ENCODE data around the gene SYPL2.

SYPL2 gene

GRCh38 chr1:109530457-109531087 is 64.2 kb downstream of the SYPL2 start:
- Histone ChIP-seq H3K27ac (no peak overlapping the region), H3K4me3 (no peak overlapping the region)
- TF ChIP-seq CTCF (IDR thresholded peaks at IDR 0.05), result no peak

DNA sequence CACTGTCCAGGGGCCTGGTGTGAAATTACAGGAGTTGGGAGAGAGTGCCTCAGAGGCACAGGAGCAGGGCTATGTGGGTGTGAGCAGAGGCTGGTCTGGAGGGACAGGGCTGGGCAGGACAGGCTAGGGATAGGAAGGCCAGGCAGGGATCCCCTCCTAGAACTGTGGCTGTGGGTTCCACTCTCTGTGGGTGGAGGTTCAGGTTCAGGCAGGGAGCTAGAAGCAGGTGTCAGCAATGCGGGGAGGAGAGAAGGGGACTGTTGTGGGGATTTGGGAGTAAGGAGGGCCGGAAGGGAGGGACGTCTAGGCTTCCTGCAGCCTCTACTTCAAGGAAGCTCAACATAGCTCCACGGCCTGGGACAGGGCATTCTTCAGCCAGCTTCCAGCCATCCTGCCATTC is 65.0 kb downstream of the SYPL2 start:
- no peak for TF ChIP-seq CTCF (IDR thresholded peaks at IDR 0.05)
- H3K4me3 ChIP-seq, result no peak overlapping the region
- DNase-seq (ENCODE audit: low spot score), result no peak
- no peak overlapping the region for H3K27ac ChIP-seq

More at GRCh38 chr1:109530457-109531087, 64.2 kb downstream of the SYPL2 start:
- peak; percentile 59 for DNase-seq (ENCODE audit: low spot score)
